IMR-90 (cell line): ENCODE measurements around the gene NOD2. TPM values are rescaled to one million over a fixed set of nuclear protein-coding genes. Genes with fewer than 3 reads are reported as not detected.

Experiments
- ATAC-seq: fragments of 200-7000 bp; cut with Tn5 transposase; 2 replicates; pipeline ENCODE4 v1.9.1; 2020; ENCODE audit warnings: low read depth, mild to moderate bottlenecking, moderate library complexity
- BruUV-seq: library from RNA; stranded (reverse); fragments of 400-500 nt; replicated peaks from 2 replicates; lab custom pipeline; 2021; lab: Mats Ljungman, UMichigan
- CTCF ChIA-PET: fragments of 300-600 bp; formaldehyde crosslinking; extraction: SDS; loops from one replicate; lab custom pipeline; 2021; ENCODE audit warnings: antibody characterized with exemption; lab: Yijun Ruan, JAX
- POLR2A ChIA-PET: fragments of 300-600 bp; sonication (Branson Sonifier 250); formaldehyde crosslinking; loops from one replicate; lab custom pipeline; 2022; ENCODE audit warnings: antibody characterized with exemption; ENCODE audit not compliant: unreplicated experiment; lab: Charles Lee
- DNase-seq: peaks from one replicate; pipeline ENCODE4 v3.0.0; 2013
- H2AFZ ChIP-seq: replicated peaks from 2 replicates; pipeline ENCODE3; 2013; ENCODE audit warnings: low read length, mild to moderate bottlenecking; ENCODE audit not compliant: poor library complexity
- H2AK5ac ChIP-seq: 2 replicates; pipeline ENCODE4 v1.6.1; 2013; ENCODE audit warnings: low read depth, low read length, inconsistent platforms
- H2AK9ac ChIP-seq: replicated peaks from 2 replicates; pipeline ENCODE3; 2013; ENCODE audit warnings: mild to moderate bottlenecking, low read depth, low read length, moderate library complexity; ENCODE audit not compliant: poor library complexity
- H2BK120ac ChIP-seq: 2 replicates; pipeline ENCODE4 v1.6.1; 2013; ENCODE audit warnings: low read depth, low read length, inconsistent platforms
- H2BK15ac ChIP-seq: 3 replicates; pipeline ENCODE4 v1.6.1; 2013; ENCODE audit warnings: low read depth, low read length, inconsistent platforms
- H2BK20ac ChIP-seq: 2 replicates; pipeline ENCODE4 v1.6.1; 2013; ENCODE audit warnings: low read depth, mild to moderate bottlenecking, inconsistent platforms, low read length, moderate library complexity
- H2BK5ac ChIP-seq: 2 replicates; pipeline ENCODE4 v1.6.1; 2013; ENCODE audit warnings: mild to moderate bottlenecking, low read depth, low read length, inconsistent platforms; ENCODE audit not compliant: poor library complexity, severe bottlenecking
- H3K14ac ChIP-seq: replicated peaks from 2 replicates; pipeline ENCODE4 v1.6.1; 2013; ENCODE audit warnings: low read depth, low read length, inconsistent platforms
- H3K18ac ChIP-seq: 2 replicates; pipeline ENCODE4 v1.6.1; 2013; ENCODE audit warnings: low read depth, low read length, control low read depth
- H3K23ac ChIP-seq: 2 replicates; pipeline ENCODE4 v1.6.1; 2013; ENCODE audit warnings: low read depth, low read length, inconsistent platforms
- H3K27ac ChIP-seq: 2 replicates; pipeline ENCODE4 v1.5.1; 2013; ENCODE audit warnings: mild to moderate bottlenecking, control low read depth, low read length; ENCODE audit not compliant: insufficient read depth
- H3K27me3 ChIP-seq: 2 replicates; pipeline ENCODE4 v1.6.1; 2013; ENCODE audit warnings: low read length; ENCODE audit not compliant: control insufficient read depth, insufficient read depth
- H3K36me3 ChIP-seq: 2 replicates; pipeline ENCODE4 v1.6.1; 2013; ENCODE audit warnings: low read length, mixed read lengths; ENCODE audit not compliant: control insufficient read depth, insufficient read depth
- H3K4ac ChIP-seq: 2 replicates; pipeline ENCODE4 v1.6.1; 2013; ENCODE audit warnings: low read depth, low read length, inconsistent platforms
- H3K4me1 ChIP-seq: 2 replicates; pipeline ENCODE4 v1.6.1; 2013; ENCODE audit warnings: low read length, mixed read lengths; ENCODE audit not compliant: control insufficient read depth, insufficient read depth
- H3K4me2 ChIP-seq: 2 replicates; pipeline ENCODE4 v1.6.1; 2013; ENCODE audit warnings: low read depth, mild to moderate bottlenecking, control low read depth, low read length, moderate library complexity
- H3K4me3 ChIP-seq: 2 replicates; pipeline ENCODE4 v1.5.1; 2013; ENCODE audit warnings: low read depth, mild to moderate bottlenecking, control low read depth, low read length, moderate library complexity; ENCODE audit not compliant: insufficient read depth
- H3K56ac ChIP-seq: 2 replicates; pipeline ENCODE4 v1.6.1; 2013; ENCODE audit warnings: low read length, inconsistent platforms; ENCODE audit not compliant: insufficient read depth; ENCODE audit errors: extremely low read depth
- H3K79me1 ChIP-seq, 2 experiments: 2 replicates each; pipeline ENCODE4 v1.6.1; 2013; ENCODE audit warnings: low read length in 2 of 2, inconsistent platforms in 1 of 2, low read depth in 1 of 2
- H3K9ac ChIP-seq: 2 replicates; pipeline ENCODE4 v1.6.1; 2013; ENCODE audit warnings: low read depth, low read length, control low read depth
- H3K9me1 ChIP-seq: 2 replicates; pipeline ENCODE4 v1.6.1; 2013; ENCODE audit warnings: low read length, inconsistent platforms; ENCODE audit not compliant: insufficient read depth
- H3K9me3 ChIP-seq: 2 replicates; pipeline ENCODE4 v1.6.1; 2013; ENCODE audit warnings: low read length; ENCODE audit not compliant: control insufficient read depth, insufficient read depth
- H4K20me1 ChIP-seq: 2 replicates; pipeline ENCODE4 v1.6.1; 2013; ENCODE audit warnings: low read length, inconsistent platforms; ENCODE audit not compliant: insufficient read depth
- H4K5ac ChIP-seq: 2 replicates; pipeline ENCODE4 v1.6.1; 2013; ENCODE audit warnings: mild to moderate bottlenecking, low read depth, low read length, control low read depth
- H4K8ac ChIP-seq, 2 experiments: 2 replicates each; pipeline ENCODE4 v1.6.1; 2013; ENCODE audit warnings: low read depth in 2 of 2, low read length in 2 of 2, control low read depth in 1 of 2, inconsistent platforms in 1 of 2
- H4K91ac ChIP-seq: 2 replicates; pipeline ENCODE4 v1.6.1; 2013; ENCODE audit warnings: low read depth, low read length, inconsistent platforms; ENCODE audit not compliant: insufficient read depth
- FOS ChIP-seq: fragments of 150-350 bp; IDR thresholded peaks from 2 replicates; pipeline ENCODE4 v1.6.1; 2016; ENCODE audit warnings: low read depth, low read length
- RFX5 ChIP-seq: IDR thresholded peaks from 2 replicates; pipeline ENCODE4 v1.8.0; 2012; ENCODE audit warnings: low read depth, mild to moderate bottlenecking, low read length, moderate library complexity
- WGBS, 2 experiments: methylation state at CpG; one replicate each; pipeline versions ENCODE4 v1.1.5 to v1.1.7; 2013; ENCODE audit warnings: missing lambda C conversion rate in 2 of 2; ENCODE audit not compliant: insufficient read length in 1 of 2; ENCODE audit errors: extremely low coverage in 2 of 2; 5-methylcytosine and 5-hydroxymethylcytosine counted together
- dilution Hi-C: fragments of 300-500 bp; cut with HindIII; formaldehyde crosslinking; loops from one replicate; pipeline ENCODE4 v1.14.3; 2018; ENCODE audit warnings: low sequenced_read_pairs; ENCODE audit not compliant: unreplicated experiment
- in situ Hi-C: fragments of 300-500 bp; cut with MboI; formaldehyde crosslinking; loops from 3 replicates; pipeline ENCODE4 v1.14.3; 2019; ENCODE audit warnings: low sequenced_read_pairs, inconsistent platforms, mixed read lengths
- intact Hi-C: fragments of 100-400 bp; cut with micrococcal nuclease; formaldehyde crosslinking; loops from 2 replicates; pipeline ENCODE4 v1.10.0; 2022
- polyA plus RNA-seq, 3 experiments: library from polyadenylated mRNA; depleted of rRNA; stranded (reverse); fragments of >200 nt; gene quantifications; 2 replicates each; pipeline ENCODE4 v1.2.3, GENCODE V29; 2012; ENCODE audit warnings: low replicate concordance in 1 of 3
- total RNA-seq: library from RNA; depleted of rRNA; stranded (reverse); fragments of >200 nt; gene quantifications from 2 replicates; pipeline ENCODE4 v1.2.3, GENCODE V29; 2012

Gene NOD2
- total and polyA plus RNA-seq, 2 of the 4 experiments (the other 2 are of a cell fraction) = not detected

DNA sequence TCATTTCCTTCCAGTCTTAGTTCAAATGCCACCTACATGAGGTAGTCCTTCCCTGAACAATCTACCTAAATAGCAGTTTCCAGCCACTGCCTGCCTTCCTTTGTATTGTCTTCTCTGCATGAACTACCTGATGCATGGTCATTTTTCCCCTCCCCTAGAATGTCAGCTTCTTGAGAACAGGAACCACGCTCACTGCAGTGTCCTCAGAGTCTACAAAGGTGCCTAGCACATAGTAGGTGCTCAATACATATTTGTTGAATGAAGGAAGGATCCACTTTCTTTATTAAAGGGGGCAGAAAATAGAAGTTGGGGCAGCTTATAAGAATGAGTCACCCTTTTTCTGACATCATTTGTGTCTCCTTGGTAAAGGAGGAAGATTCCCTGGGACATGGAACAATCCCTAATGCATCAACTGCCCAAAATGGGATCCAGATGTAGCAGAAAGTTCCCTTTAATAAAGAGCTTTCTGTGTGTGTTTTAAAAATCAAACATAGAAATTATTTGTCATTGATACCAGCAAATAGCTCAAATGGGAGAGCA is 44.1 kb downstream of the NOD2 start:
- no peaks in the 10 kb centered on the region for H4K20me1 ChIP-seq
- no peak overlapping the region for H3K18ac ChIP-seq
- H3K56ac ChIP-seq = no peak overlapping the region
- CTCF ChIA-PET = no interaction called here
- H2AFZ ChIP-seq = no peak overlapping the region
- no CpG with 5 or more reads among the region's 1 CpG for WGBS, 2 experiments
- intact Hi-C loops = no loop called here
- no peak overlapping the region for H4K5ac ChIP-seq
- no peak overlapping the region for H3K4me2 ChIP-seq
- H2BK5ac ChIP-seq = no peak overlapping the region
- no peak overlapping the region for H3K27ac ChIP-seq
- BruUV-seq = no TSS peak
- 0 out of 2 replicates have a peak, but pooled peaks cover 2% of the 10 kb centered on the region for H3K4me1 ChIP-seq
- H3K9me1 ChIP-seq = no peaks in the 10 kb centered on the region; the same call in 1 of the 2 replicates
- no peak overlapping the region for H2AK9ac ChIP-seq
- H4K8ac ChIP-seq = no peak overlapping the region
- no peak overlapping the region for H3K4me3 ChIP-seq
- TF ChIP-seq FOS = 0 out of 2 replicates have a peak, but pooled peaks have one; percentile 30
- TF ChIP-seq RFX5 = no peak
- H3K9me3 ChIP-seq = no peaks in the 10 kb centered on the region
- ATAC-seq (no peak), DNase-seq (peak; percentile 13)
- no peak overlapping the region for H2AK5ac ChIP-seq
- H2BK120ac ChIP-seq = no peak overlapping the region
- dilution Hi-C loops = no loop called here
- in situ Hi-C loops = no loop called here
- H3K23ac ChIP-seq = no peak overlapping the region
- no peak overlapping the region for H2BK15ac ChIP-seq
- no peak overlapping the region for H3K14ac ChIP-seq
- H3K27me3 ChIP-seq = peaks cover 8% of the 10 kb centered on the region
- no peaks in the 10 kb centered on the region for H3K36me3 ChIP-seq
- POLR2A ChIA-PET = no interaction called here
- no peak overlapping the region for H3K9ac ChIP-seq
- peaks cover 0 to under 1% of the 10 kb centered on the region in 2 experiments; a peak in 1 of 4 replicates for H3K79me1 ChIP-seq
- H4K91ac ChIP-seq = no peak overlapping the region
- H3K4ac ChIP-seq = no peak overlapping the region
- no peak overlapping the region for H2BK20ac ChIP-seq
